Natural killer cell (primary cell): ENCODE measurements around the gene HMCN2. TPM values are rescaled to one million over a fixed set of nuclear protein-coding genes. Genes with fewer than 3 reads are reported as not detected.

Experiments used
- ATAC-seq, 3 donors: fragments of 150-1000 bp in 2 of 3; fragments of 200-7000 bp in 1 of 3; cut with Tn5 transposase; 1 replicate in 1 of 3; 2 replicates in 2 of 3; pipeline ENCODE4 v1.10.0; 2021; ENCODE audit warnings: mild to moderate bottlenecking in 2 of 3, moderate library complexity in 2 of 3
- DNase-seq, 2 donors: peaks; one replicate each; pipeline versions ENCODE4 v3.0.0 to v3.0.0-alpha.2; 2013 to 2021; ENCODE audit warnings: mixed read lengths in 1 of 2
- H3K27ac ChIP-seq: one replicate; pipeline ENCODE4 v1.5.1; 2013; ENCODE audit warnings: mild to moderate bottlenecking, low read length
- H3K27me3 ChIP-seq: one replicate; pipeline ENCODE4 v1.6.1; 2013; ENCODE audit warnings: low read length; ENCODE audit not compliant: control insufficient read depth, insufficient read depth
- H3K36me3 ChIP-seq: one replicate; pipeline ENCODE4 v1.6.1; 2013; ENCODE audit warnings: low read length; ENCODE audit not compliant: control insufficient read depth, insufficient read depth
- H3K4me1 ChIP-seq: one replicate; pipeline ENCODE4 v1.6.1; 2013; ENCODE audit warnings: low read length; ENCODE audit not compliant: control insufficient read depth, insufficient read depth
- H3K4me3 ChIP-seq: one replicate; pipeline ENCODE4 v1.5.1; 2013; ENCODE audit warnings: low read length
- H3K9me3 ChIP-seq: one replicate; pipeline ENCODE4 v1.6.1; 2013; ENCODE audit warnings: low read length; ENCODE audit not compliant: control insufficient read depth, insufficient read depth
- H3K27ac Mint-ChIP-seq, 2 donors: one replicate each; pipeline ENCODE4 v1.8.0; 2022; ENCODE audit warnings: mild to moderate bottlenecking in 2 of 2, mixed read lengths in 2 of 2, moderate library complexity in 1 of 2
- H3K27me3 Mint-ChIP-seq, 2 donors: one replicate each; pipeline ENCODE4 v1.8.0; 2022; ENCODE audit warnings: low read depth in 2 of 2, mixed read lengths in 2 of 2
- H3K36me3 Mint-ChIP-seq: one replicate; pipeline ENCODE4 v1.8.0; 2022; ENCODE audit warnings: mixed read lengths
- H3K4me1 Mint-ChIP-seq, 2 donors: one replicate each; pipeline ENCODE4 v1.8.0; 2022; ENCODE audit warnings: mixed read lengths in 2 of 2
- H3K4me3 Mint-ChIP-seq: one replicate; pipeline ENCODE4 v1.8.0; 2022; ENCODE audit warnings: mild to moderate bottlenecking, moderate library complexity, mixed read lengths
- H3K9me3 Mint-ChIP-seq, 2 donors: one replicate each; pipeline ENCODE4 v1.8.0; 2022; ENCODE audit warnings: mixed read lengths in 2 of 2
- CTCF ChIP-seq: fragments of 200-600 bp; IDR thresholded peaks from one replicate; pipeline ENCODE4 v1.8.0; 2022; ENCODE audit warnings: antibody characterized with exemption
- WGBS: methylation state at CpG from one replicate; pipeline ENCODE4 v1.1.7; 2013; ENCODE audit warnings: missing lambda C conversion rate; ENCODE audit not compliant: insufficient coverage; 5-methylcytosine and 5-hydroxymethylcytosine counted together
- intact Hi-C: fragments of 100-400 bp; cut with micrococcal nuclease; formaldehyde crosslinking; loops from one replicate; pipeline ENCODE4 v1.14.2; 2022
- total RNA-seq, 4 donors: library from RNA; stranded (reverse); fragments of 120-200 nt in 1 of 4; gene quantifications; one replicate each; pipeline versions ENCODE4 v1.2.3 to v1.2.4, GENCODE V29; 2013 to 2022

Gene HMCN2
- total RNA-seq, 3 donors from 2014 or later (not counting 1 experiment from before 2014, with no cell fraction given) = not detected

DNA sequence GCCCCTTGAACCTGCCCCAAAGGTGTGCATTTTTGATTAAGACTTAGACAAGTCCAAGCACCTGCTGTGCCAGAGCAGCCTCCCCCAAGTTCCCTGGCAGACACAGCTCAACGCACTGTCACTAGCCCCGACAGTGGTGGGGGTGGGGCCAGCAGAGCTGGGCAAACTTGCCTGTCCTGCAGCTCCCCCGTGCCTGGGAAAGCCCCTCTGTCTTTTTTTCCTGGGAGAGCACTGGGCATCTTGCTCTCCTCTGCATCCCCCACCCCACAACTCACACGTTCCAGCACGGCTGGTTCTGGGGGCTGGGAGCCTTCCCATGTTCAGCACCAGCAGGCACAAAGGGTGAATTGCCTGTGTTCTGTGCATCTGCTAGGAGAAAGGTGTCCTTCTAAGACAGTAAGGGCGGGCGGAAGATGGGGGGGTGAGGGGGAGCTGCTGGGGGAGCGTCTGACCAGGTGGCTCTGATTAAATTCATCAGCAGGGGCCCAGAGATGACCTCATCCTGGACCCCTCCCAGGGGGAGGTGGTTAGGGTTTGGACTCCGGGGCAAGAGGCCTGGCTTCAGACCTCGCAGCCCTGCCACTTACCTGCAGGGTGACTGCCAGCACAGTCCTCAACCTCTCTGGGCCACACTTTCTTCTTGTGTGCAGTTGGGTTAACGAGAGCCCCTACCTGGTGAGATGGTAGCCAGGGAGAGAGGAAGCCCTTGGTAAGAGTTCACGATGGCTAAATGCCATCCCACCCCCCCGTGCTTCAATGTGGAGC lies 23.5 kb downstream of the HMCN2 start:
- Histone ChIP-seq H3K4me1 (no peaks in the 10 kb centered on the region), H3K36me3 (no peaks in the 10 kb centered on the region), H3K4me3 (no peak overlapping the region), H3K27me3 (no peaks in the 10 kb centered on the region), H3K9me3 (no peaks in the 10 kb centered on the region), H3K27ac (no peak overlapping the region)
- Mint-ChIP-seq H3K4me3 (no peak overlapping the region), H3K27ac (no peak overlapping the region), H3K36me3 (no peaks in the 10 kb centered on the region), H3K4me1 (peaks cover 0 to 4% of the 10 kb centered on the region in 2 donors), H3K27me3 (peaks cover 32 to 46% of the 10 kb centered on the region in 2 donors), H3K9me3 (no peaks in the 10 kb centered on the region)
- ATAC-seq (no peak), DNase-seq (no peak)
- intact Hi-C loops = no loop called here
- WGBS = 70% methylated on average over 13 of the region's 13 CpGs
- TF ChIP-seq CTCF = no peak

DNA sequence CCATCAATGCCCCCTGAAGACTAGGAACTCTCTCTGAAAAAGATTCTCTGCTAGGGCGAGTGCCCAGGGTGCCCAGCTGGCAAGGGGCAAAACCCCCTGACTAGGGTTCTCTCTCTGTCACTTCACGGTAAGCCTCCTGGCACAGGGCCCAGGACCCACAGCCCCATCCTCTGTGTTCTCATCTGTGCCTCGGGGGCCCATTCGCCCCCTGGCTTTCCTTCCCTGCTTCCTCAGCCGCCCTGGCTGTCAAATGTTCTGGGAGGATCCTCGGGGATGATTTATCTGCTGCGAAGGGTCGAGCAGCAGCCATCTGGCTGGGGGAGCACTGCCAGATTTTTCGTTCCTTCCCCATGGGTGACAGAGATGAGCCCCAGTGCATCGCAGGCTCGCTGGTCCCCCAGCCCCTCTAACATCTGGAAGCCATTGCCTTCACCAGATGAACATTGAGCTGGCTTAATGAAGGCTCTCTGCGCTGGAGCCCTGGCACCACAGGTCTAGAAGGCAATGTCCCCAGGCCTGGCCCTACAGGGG lies 24.2 kb downstream of the HMCN2 start:
- Mint-ChIP-seq H3K27ac (no peak overlapping the region), H3K9me3 (no peaks in the 10 kb centered on the region), H3K4me1 (peaks cover 0 to 4% of the 10 kb centered on the region in 2 donors), H3K36me3 (no peaks in the 10 kb centered on the region), H3K27me3 (peaks cover 26 to 51% of the 10 kb centered on the region in 2 donors), H3K4me3 (no peak overlapping the region)
- H3K4me3 ChIP-seq = no peak overlapping the region
- ATAC-seq (no peak), DNase-seq (no peak)
- H3K4me1 ChIP-seq = no peaks in the 10 kb centered on the region
- H3K27ac ChIP-seq = no peak overlapping the region
- no peaks in the 10 kb centered on the region for H3K9me3 ChIP-seq
- H3K36me3 ChIP-seq = no peaks in the 10 kb centered on the region
- H3K27me3 ChIP-seq = no peaks in the 10 kb centered on the region
- no peak for TF ChIP-seq CTCF
- 68% methylated on average over 12 of the region's 12 CpGs for WGBS
- intact Hi-C loops = no loop called here

- no peak for ATAC-seq
- intact Hi-C loops = no loop called here
- peaks cover 25 to 51% of the 10 kb centered on the region in 2 donors for H3K27me3 Mint-ChIP-seq
- H3K9me3 Mint-ChIP-seq = no peaks in the 10 kb centered on the region
- Histone ChIP-seq H3K36me3 (no peaks in the 10 kb centered on the region), H3K9me3 (no peaks in the 10 kb centered on the region), H3K4me3 (no peak overlapping the region), H3K27me3 (no peaks in the 10 kb centered on the region), H3K4me1 (no peaks in the 10 kb centered on the region), H3K27ac (no peak overlapping the region)
- no peak for TF ChIP-seq CTCF
- no peaks in the 10 kb centered on the region for H3K36me3 Mint-ChIP-seq
- 82% methylated on average over 13 of the region's 13 CpGs for WGBS
- H3K4me3 Mint-ChIP-seq = no peak overlapping the region
- no peak overlapping the region for H3K27ac Mint-ChIP-seq
- no peak for DNase-seq
- peaks cover 0 to 4% of the 10 kb centered on the region in 2 donors for H3K4me1 Mint-ChIP-seq
These were observed 25.0 kb downstream of the HMCN2 start for GRCh38 chr9:130290291-130291181.
